ENCODE data around the gene PTPRN2. TPM values are rescaled to one million over a fixed set of nuclear protein-coding genes. Genes with fewer than 3 reads are reported as not detected.

PTPRN2 gene
- total RNA-seq, 1 experiment from 2014 or later = 1.1 TPM

GRCh38 chr7:158124671-158125079, 462.9 kb downstream of the PTPRN2 start:
- in situ Hi-C loops (cut with HindIII; ENCODE audit: low pct_unique_long_range_greater_than_20kb, low sequenced_read_pairs) (no loop called here), intact Hi-C loops (cut with micrococcal nuclease; ENCODE audit: unreplicated experiment) (no loop called here)
- DNase-seq (ENCODE audit: low read depth, low spot score) = no peak
- Histone ChIP-seq H3K4me1 (ENCODE audit: control insufficient read depth, insufficient read depth, low read length) (no peaks in the 10 kb centered on the region), H3K27ac (ENCODE audit: low read length) (no peak overlapping the region), H3K27me3 (ENCODE audit: control insufficient read depth, insufficient read depth, low read length) (no peaks in the 10 kb centered on the region), H3K4me3 (ENCODE audit: low read depth in 2 of 2, low read length in 2 of 2) (no peak overlapping the region), H3K36me3 (ENCODE audit: control insufficient read depth, insufficient read depth, low read length) (no peaks in the 10 kb centered on the region), H3K9me3 (ENCODE audit: control insufficient read depth, insufficient read depth, low read depth, low read length) (no peaks in the 10 kb centered on the region)
- ChIA-PET CTCF (no interaction called here), POLR2A (no interaction called here)
- TF ChIP-seq SIN3A (IDR thresholded peaks at IDR 0.05; ENCODE audit: borderline replicate concordance, insufficient read depth, low read depth, low read length) (no peak), TCF7L2 (IDR thresholded peaks at IDR 0.05; ENCODE audit: low read depth, low read length) (no peak), REST (IDR thresholded peaks at IDR 0.05; ENCODE audit: insufficient read depth in 1 of 2, low read depth in 2 of 2, low read length in 1 of 2) (no peak), CTCF (IDR thresholded peaks at IDR 0.05) (no peak), POLR2AphosphoS5 (IDR thresholded peaks at IDR 0.05; ENCODE audit: low read depth, low read length) (no peak)
- ATAC-seq = no peak
- no TSS peak for BruUV-seq (replicated peaks)

GRCh38 chr7:158123753-158124152, 463.9 kb downstream of the PTPRN2 start:
- in situ Hi-C loops (cut with HindIII; ENCODE audit: low pct_unique_long_range_greater_than_20kb, low sequenced_read_pairs) = no loop called here
- BruUV-seq (replicated peaks) = no TSS peak

More at GRCh38 chr7:158123753-158124152, 463.9 kb downstream of the PTPRN2 start:
- DNase-seq (ENCODE audit: low read depth, low spot score) = no peak
- Histone ChIP-seq H3K27me3 (ENCODE audit: control insufficient read depth, insufficient read depth, low read length) (no peaks in the 10 kb centered on the region), H3K4me1 (ENCODE audit: control insufficient read depth, insufficient read depth, low read length) (no peaks in the 10 kb centered on the region), H3K36me3 (ENCODE audit: control insufficient read depth, insufficient read depth, low read length) (no peaks in the 10 kb centered on the region), H3K9me3 (ENCODE audit: control insufficient read depth, insufficient read depth, low read depth, low read length) (no peaks in the 10 kb centered on the region), H3K4me3 (ENCODE audit: low read depth in 2 of 2, low read length in 2 of 2) (no peak overlapping the region), H3K27ac (ENCODE audit: low read length) (no peak overlapping the region)
- no peak for ATAC-seq
- CTCF ChIA-PET = no interaction called here
- POLR2A ChIA-PET = no interaction called here
- intact Hi-C loops (cut with micrococcal nuclease; ENCODE audit: unreplicated experiment) = no loop called here
- TF ChIP-seq REST (IDR thresholded peaks at IDR 0.05; ENCODE audit: insufficient read depth in 1 of 2, low read depth in 2 of 2, low read length in 1 of 2) (no peak), TCF7L2 (IDR thresholded peaks at IDR 0.05; ENCODE audit: low read depth, low read length) (no peak), CTCF (IDR thresholded peaks at IDR 0.05) (no peak), POLR2AphosphoS5 (IDR thresholded peaks at IDR 0.05; ENCODE audit: low read depth, low read length) (no peak), SIN3A (IDR thresholded peaks at IDR 0.05; ENCODE audit: borderline replicate concordance, insufficient read depth, low read depth, low read length) (no peak)
